Gastroesophageal sphincter (tissue), 3 donors: ENCODE data around the gene SPG21.

Source experiments
- EP300 ChIP-seq: sonication (generic); formaldehyde crosslinking; IDR thresholded peaks from one replicate; pipeline ENCODE4 v1.6.1; 2017; ENCODE audit warnings: antibody characterized with exemption, mild to moderate bottlenecking
- POLR2A ChIP-seq, 2 donors: fragments of 450-650 bp; IDR thresholded peaks; one replicate each; pipeline ENCODE4 v1.6.1; 2017; ENCODE audit warnings: antibody characterized with exemption in 2 of 2, mild to moderate bottlenecking in 2 of 2, moderate library complexity in 1 of 2
- POLR2AphosphoS5 ChIP-seq: sonication (generic); formaldehyde crosslinking; IDR thresholded peaks from one replicate; pipeline ENCODE4 v1.6.1; 2017; ENCODE audit warnings: antibody characterized with exemption
- TF ChIP-seq, protein P1 (sequence below), 4 experiments: fragments of 200-600 bp in 2 of 4; fragments of 450-650 bp in 2 of 4; sonication (generic) in 1 of 4; IDR thresholded peaks; one replicate each; pipeline ENCODE4 v1.5.1; 2017 to 2019; ENCODE audit warnings: antibody characterized with exemption in 4 of 4, mild to moderate bottlenecking in 2 of 4, moderate library complexity in 2 of 4

DNA sequence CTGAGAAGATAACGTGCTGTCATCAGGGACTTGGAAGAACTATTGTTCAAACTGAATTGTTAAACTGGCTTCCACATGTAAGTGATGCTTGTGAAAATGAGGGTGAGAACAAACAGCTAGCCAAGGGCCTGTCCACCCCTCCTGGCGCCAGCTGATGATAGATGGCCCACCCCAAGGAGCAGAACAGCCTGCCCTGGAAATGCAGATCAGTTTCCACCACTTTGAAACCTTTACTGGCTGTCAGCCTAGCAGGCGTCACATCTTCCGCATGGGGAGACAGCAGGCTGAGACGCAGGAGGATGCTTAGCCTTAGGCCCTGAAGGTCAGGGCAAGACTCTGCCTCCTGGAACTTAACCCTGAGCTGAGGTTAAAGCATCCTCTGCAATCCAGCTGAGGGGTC is 49.1 kb upstream of the SPG21 start:
- TF ChIP-seq, protein P1, sequence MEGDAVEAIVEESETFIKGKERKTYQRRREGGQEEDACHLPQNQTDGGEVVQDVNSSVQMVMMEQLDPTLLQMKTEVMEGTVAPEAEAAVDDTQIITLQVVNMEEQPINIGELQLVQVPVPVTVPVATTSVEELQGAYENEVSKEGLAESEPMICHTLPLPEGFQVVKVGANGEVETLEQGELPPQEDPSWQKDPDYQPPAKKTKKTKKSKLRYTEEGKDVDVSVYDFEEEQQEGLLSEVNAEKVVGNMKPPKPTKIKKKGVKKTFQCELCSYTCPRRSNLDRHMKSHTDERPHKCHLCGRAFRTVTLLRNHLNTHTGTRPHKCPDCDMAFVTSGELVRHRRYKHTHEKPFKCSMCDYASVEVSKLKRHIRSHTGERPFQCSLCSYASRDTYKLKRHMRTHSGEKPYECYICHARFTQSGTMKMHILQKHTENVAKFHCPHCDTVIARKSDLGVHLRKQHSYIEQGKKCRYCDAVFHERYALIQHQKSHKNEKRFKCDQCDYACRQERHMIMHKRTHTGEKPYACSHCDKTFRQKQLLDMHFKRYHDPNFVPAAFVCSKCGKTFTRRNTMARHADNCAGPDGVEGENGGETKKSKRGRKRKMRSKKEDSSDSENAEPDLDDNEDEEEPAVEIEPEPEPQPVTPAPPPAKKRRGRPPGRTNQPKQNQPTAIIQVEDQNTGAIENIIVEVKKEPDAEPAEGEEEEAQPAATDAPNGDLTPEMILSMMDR (IDR thresholded peaks at IDR 0.05), result no peak
- TF ChIP-seq POLR2A (IDR thresholded peaks at IDR 0.05), result no peak
- no peak for TF ChIP-seq POLR2AphosphoS5
- TF ChIP-seq EP300, result no peak
